ENCODE results near the gene RNF175.

The RNF175 gene

GRCh38 chr4:153759407-153760316 is at the start of gene RNF175:
Gene RNF175, minus strand, starts transcription at chr4:153760024. Its CDS starts 162 bp downstream, at chr4:153759862.
- DNase-seq: no peak

GRCh38 chr4:153809307-153809706 is 49.5 kb upstream of the RNF175 start:
- no peak for DNase-seq

- DNase-seq: no peak
These were observed 48.4 kb upstream of the RNF175 start for GRCh38 chr4:153808175-153808574.

GRCh38 chr4:153806073-153806472 is 46.2 kb upstream of the RNF175 start:
- DNase-seq: no peak

- DNase-seq: no peak
These were observed 44.9 kb upstream of the RNF175 start for GRCh38 chr4:153804722-153805121.

GRCh38 chr4:153799694-153800074 is 39.9 kb upstream of the RNF175 start:
- no peak for DNase-seq

GRCh38 chr4:153798901-153799693 is 39.3 kb upstream of the RNF175 start:
- DNase-seq: no peak

GRCh38 chr4:153798420-153798819 is 38.6 kb upstream of the RNF175 start:
- no peak for DNase-seq

- DNase-seq: no peak
These were observed 34.2 kb upstream of the RNF175 start for GRCh38 chr4:153794006-153794405.

GRCh38 chr4:153792618-153793247 is 32.9 kb upstream of the RNF175 start:
- DNase-seq: no peak

GRCh38 chr4:153791746-153792617 is 32.2 kb upstream of the RNF175 start:
- DNase-seq: no peak

- no peak for DNase-seq
These were observed 31.2 kb upstream of the RNF175 start for GRCh38 chr4:153790962-153791551.

- no peak for DNase-seq
These were observed 30.7 kb upstream of the RNF175 start for GRCh38 chr4:153790500-153790865.

- DNase-seq: no peak
These were observed 30.1 kb upstream of the RNF175 start for GRCh38 chr4:153789741-153790499.

- no peak for DNase-seq
These were observed 28.8 kb upstream of the RNF175 start, which contains the start of gene SFRP2 for GRCh38 chr4:153788413-153789276. Gene SFRP2, minus strand, starts transcription at chr4:153789083. Its CDS starts 248 bp downstream, at chr4:153788835.

- no peak for DNase-seq
These were observed 28.2 kb upstream of the RNF175 start for GRCh38 chr4:153788051-153788412.

GRCh38 chr4:153787575-153787974 is 27.8 kb upstream of the RNF175 start:
- DNase-seq: no peak

- DNase-seq: no peak
These were observed 27.3 kb upstream of the RNF175 start for GRCh38 chr4:153787061-153787560.

GRCh38 chr4:153785910-153786721 is 26.3 kb upstream of the RNF175 start:
- no peak for DNase-seq

Data from NCI-H1694 (cell line).